Stimulated activated CD4-positive, alpha-beta T cell treated with anti-CD3 and anti-CD28 coated beads, Interleukin-12 subunit alpha, Interleukin-12 subunit beta, amount 100 ng/mL, for 24 hours (primary cell): Measurements from ENCODE around the gene CCDC28B.
"Not testable (repeated sequence)": the region's sequence is repeated elsewhere in the genome, so short reads cannot be mapped to it uniquely, and the experiment has no call there.

Experiments
- DNase-seq, 2 experiments: peaks; one replicate each; pipeline ENCODE4 v3.0.0-alpha.2; 2020; ENCODE audit warnings: low read depth in 2 of 2

CCDC28B gene

GRCh38 chr1:32200226-32201010 is at the start of gene CCDC28B:
Gene CCDC28B (plus strand): TSS chr1:32200595. CDS start chr1:32201936, 1,341 bp downstream.
- peak in 1 of 2 experiments; percentile 28 for DNase-seq

GRCh38 chr1:32150847-32151246 is 49.5 kb upstream of the CCDC28B start:
- DNase-seq = no peak

GRCh38 chr1:32151319-32151787 is 49.0 kb upstream of the CCDC28B start:
- DNase-seq = no peak

- DNase-seq = no peak
These were observed 41.2 kb upstream of the CCDC28B start for GRCh38 chr1:32159189-32159588.

- no peak for DNase-seq
These were observed 37.0 kb upstream of the CCDC28B start for GRCh38 chr1:32163405-32163804.

- DNase-seq = not testable (repeated sequence)
These were observed 34.8 kb upstream of the CCDC28B start for GRCh38 chr1:32165633-32166032.

- DNase-seq = no peak
These were observed 29.4 kb upstream of the CCDC28B start for GRCh38 chr1:32170991-32171390.

GRCh38 chr1:32172621-32173245 is 27.7 kb upstream of the CCDC28B start:
- no peak for DNase-seq

GRCh38 chr1:32178380-32179192 is 21.8 kb upstream of the CCDC28B start:
- DNase-seq = no peak

- no peak for DNase-seq
These were observed 21.3 kb upstream of the CCDC28B start for GRCh38 chr1:32179193-32179442.

GRCh38 chr1:32179443-32180185 is 20.8 kb upstream of the CCDC28B start, which contains the start of gene TXLNA:
Gene TXLNA (plus strand): TSS chr1:32179675. CDS start chr1:32180346, 671 bp downstream.
- peak; percentile 76 to 88 for DNase-seq

GRCh38 chr1:32180186-32181060 is 20.0 kb upstream of the CCDC28B start:
- DNase-seq = no peak

GRCh38 chr1:32181065-32181464 is 19.3 kb upstream of the CCDC28B start:
- DNase-seq = no peak

GRCh38 chr1:32181563-32181962 is 18.8 kb upstream of the CCDC28B start:
- no peak for DNase-seq

- DNase-seq = no peak
These were observed 18.3 kb upstream of the CCDC28B start for GRCh38 chr1:32182060-32182459.

GRCh38 chr1:32184650-32185049 is 15.7 kb upstream of the CCDC28B start:
- DNase-seq = no peak

GRCh38 chr1:32186077-32186476 is 14.3 kb upstream of the CCDC28B start:
- DNase-seq = no peak

- no peak for DNase-seq
These were observed 13.9 kb upstream of the CCDC28B start for GRCh38 chr1:32186491-32186890.

- no peak for DNase-seq
These were observed 12.5 kb upstream of the CCDC28B start for GRCh38 chr1:32187850-32188249.

GRCh38 chr1:32192220-32192948 is 8.0 kb upstream of the CCDC28B start:
- no peak for DNase-seq
